OCI-LY1 (cell line): ENCODE results near the gene GTF2H4.

Experiments used
- H2AFZ ChIP-seq: fragments of 200-600 bp; sonication (generic), shearing (Covaris generic); 2 replicates; pipeline ENCODE4 v1.6.0; 2014; ENCODE audit warnings: antibody characterized with exemption, mild to moderate bottlenecking, low read length
- H3F3A ChIP-seq: fragments of 200-600 bp; sonication (generic), shearing (Covaris generic); 2 replicates; pipeline ENCODE4 v1.6.0; 2014; ENCODE audit warnings: mild to moderate bottlenecking, antibody characterized with exemption, low read length, moderate library complexity; ENCODE audit not compliant: insufficient read depth
- H3K27ac ChIP-seq: fragments of 200-600 bp; sonication (generic); 2 replicates; pipeline ENCODE4 v1.5.1; 2014; ENCODE audit warnings: low read length, mixed run types, mild to moderate bottlenecking, low read depth; ENCODE audit not compliant: poor library complexity, severe bottlenecking
- H3K27me3 ChIP-seq: fragments of 200-600 bp; sonication (generic); 2 replicates; pipeline ENCODE4 v1.6.0; 2014; ENCODE audit warnings: antibody characterized with exemption, mild to moderate bottlenecking, low read length, moderate library complexity; ENCODE audit not compliant: insufficient read depth
- H3K36me3 ChIP-seq: fragments of 200-600 bp; sonication (generic); 2 replicates; pipeline ENCODE4 v1.6.1; 2014; ENCODE audit warnings: mild to moderate bottlenecking, antibody characterized with exemption, low read length, moderate library complexity, mixed read lengths; ENCODE audit not compliant: insufficient read depth
- H3K4me1 ChIP-seq: fragments of 200-600 bp; sonication (generic); 2 replicates; pipeline ENCODE4 v1.5.1; 2014; ENCODE audit warnings: mild to moderate bottlenecking, low read length, moderate library complexity; ENCODE audit not compliant: insufficient read depth, severe bottlenecking
- H3K4me2 ChIP-seq: fragments of 200-600 bp; sonication (generic), shearing (Covaris generic); 2 replicates; pipeline ENCODE4 v1.6.1; 2014; ENCODE audit warnings: low read length
- H3K4me3 ChIP-seq: fragments of 200-600 bp; sonication (generic); 2 replicates; pipeline ENCODE4 v1.5.1; 2014; ENCODE audit warnings: low read length, low read depth, mild to moderate bottlenecking, mixed read lengths; ENCODE audit not compliant: poor library complexity, severe bottlenecking
- H3K79me2 ChIP-seq: fragments of 200-600 bp; shearing (Covaris generic); 2 replicates; pipeline ENCODE4 v1.6.1; 2016; ENCODE audit warnings: mixed run types, low read length, mixed read lengths; ENCODE audit not compliant: insufficient read depth
- H3K9ac ChIP-seq: fragments of 200-600 bp; sonication (generic), shearing (Covaris generic); 2 replicates; pipeline ENCODE4 v1.6.1; 2014; ENCODE audit warnings: mild to moderate bottlenecking, low read length, mixed read lengths
- H3K9me2 ChIP-seq: fragments of 200-600 bp; sonication (generic), shearing (Covaris generic); 2 replicates; pipeline ENCODE4 v1.6.1; 2014; ENCODE audit warnings: low read depth, mild to moderate bottlenecking, low read length, mixed read lengths
- H3K9me3 ChIP-seq: fragments of 200-600 bp; shearing (Covaris generic); 2 replicates; pipeline ENCODE4 v1.6.1; 2014; ENCODE audit warnings: low read length, mixed read lengths
- H4K20me1 ChIP-seq: fragments of 200-600 bp; sonication (generic), shearing (Covaris generic); 2 replicates; pipeline ENCODE4 v1.6.0; 2016; ENCODE audit warnings: mild to moderate bottlenecking, low read length; ENCODE audit not compliant: insufficient read depth
- CTCF ChIP-seq: fragments of 200-600 bp; sonication (generic), shearing (Covaris generic); IDR thresholded peaks from 2 replicates; pipeline ENCODE4 v1.5.1; 2017; ENCODE audit warnings: mild to moderate bottlenecking, antibody characterized with exemption, low read length, moderate library complexity, mixed read lengths
- EZH2 ChIP-seq: fragments of 200-600 bp; sonication (generic), shearing (Covaris generic); IDR thresholded peaks from 2 replicates; pipeline ENCODE4 v1.8.0; 2017; ENCODE audit warnings: borderline replicate concordance, mixed run types, mild to moderate bottlenecking, antibody characterized with exemption, low read length, moderate library complexity, mixed read lengths

GTF2H4 gene

DNA sequence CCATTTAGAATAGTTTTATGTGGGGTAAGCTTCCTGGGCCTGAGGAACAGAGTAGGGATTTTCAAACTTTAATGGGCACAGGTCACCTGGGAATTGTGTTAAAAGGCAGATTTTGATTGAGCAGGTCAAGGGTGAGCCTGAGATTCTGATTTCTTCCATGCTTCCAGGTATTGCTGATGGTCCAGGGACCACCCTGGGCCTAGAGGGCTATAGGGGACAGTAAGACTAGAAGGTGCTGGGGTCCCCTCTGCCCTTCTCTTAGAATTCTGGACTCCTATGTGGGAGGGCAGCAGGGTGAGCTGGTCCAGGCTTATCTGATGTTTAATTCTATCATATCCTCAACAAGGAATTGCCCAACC lies 21.1 kb upstream of the GTF2H4 start:
- no peak for TF ChIP-seq CTCF
- no peak for TF ChIP-seq EZH2
- peaks cover 12% of the 10 kb centered on the region; the same call in 1 of the 2 replicates for H3K27me3 ChIP-seq
- no peak overlapping the region for H3K27ac ChIP-seq
- H4K20me1 ChIP-seq = no peaks in the 10 kb centered on the region
- no peaks in the 10 kb centered on the region for H3K9me2 ChIP-seq
- no peaks in the 10 kb centered on the region for H3K9me3 ChIP-seq
- H3K36me3 ChIP-seq = no peaks in the 10 kb centered on the region
- H2AFZ ChIP-seq = no peak overlapping the region
- H3K4me1 ChIP-seq = peaks cover 39% of the 10 kb centered on the region
- no peak overlapping the region for H3K9ac ChIP-seq
- H3K4me3 ChIP-seq = no peak overlapping the region
- no peaks in the 10 kb centered on the region for H3K79me2 ChIP-seq
- H3F3A ChIP-seq = no peaks in the 10 kb centered on the region
- no peak overlapping the region for H3K4me2 ChIP-seq

DNA sequence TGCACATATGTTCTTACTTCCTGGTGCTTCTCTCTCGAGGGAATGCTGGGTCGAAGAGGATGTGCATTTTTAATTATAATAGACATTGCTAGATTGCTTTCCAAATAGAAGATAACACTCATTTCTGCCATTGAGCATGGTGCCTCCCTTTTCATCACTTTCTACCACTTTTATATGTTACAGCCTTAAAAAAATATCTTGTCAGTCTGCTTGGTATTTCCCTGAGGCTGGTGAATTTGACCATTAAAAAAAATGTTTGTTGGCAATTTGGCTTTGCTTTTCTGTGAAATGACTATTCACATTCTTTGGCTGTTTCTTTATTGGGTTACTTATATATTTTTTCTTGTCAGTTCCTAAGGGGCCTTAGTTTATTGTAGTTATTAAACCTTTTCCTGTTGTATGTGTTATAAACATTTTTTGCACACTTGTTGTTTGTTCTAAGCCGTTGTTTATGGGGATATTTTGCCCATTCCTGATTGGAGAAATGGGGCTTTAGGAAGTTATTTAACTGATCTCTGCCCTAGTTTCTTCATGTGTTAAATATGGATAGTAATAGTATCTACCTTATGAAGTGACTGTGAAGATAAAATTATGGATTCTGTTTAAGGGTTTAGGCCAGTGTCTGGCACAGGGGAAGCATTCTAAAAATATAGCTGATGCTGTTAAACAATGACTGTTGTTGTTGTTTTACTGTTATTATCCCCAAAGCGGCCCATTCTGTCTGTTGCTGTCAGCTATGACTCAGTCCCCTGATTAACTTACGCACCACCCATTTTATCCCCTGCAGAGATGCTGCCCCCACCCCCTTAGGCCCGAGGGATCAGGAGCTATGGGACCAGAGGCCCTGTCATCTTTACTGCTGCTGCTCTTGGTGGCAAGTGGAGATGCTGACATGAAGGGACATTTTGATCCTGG lies 19.8 kb upstream of the GTF2H4 start:
- TF ChIP-seq EZH2 (no peak), CTCF (no peak)
- Histone ChIP-seq H3K9me3 (no peaks in the 10 kb centered on the region), H3K9me2 (no peaks in the 10 kb centered on the region), H3K4me1 (peaks cover 27% of the 10 kb centered on the region), H3K36me3 (no peaks in the 10 kb centered on the region), H3K79me2 (no peaks in the 10 kb centered on the region), H2AFZ (no peak overlapping the region), H3K27ac (no peak overlapping the region), H3K9ac (no peak overlapping the region), H3F3A (no peaks in the 10 kb centered on the region), H4K20me1 (no peaks in the 10 kb centered on the region), H3K4me2 (no peak overlapping the region), H3K4me3 (no peak overlapping the region), H3K27me3 (peaks cover 12% of the 10 kb centered on the region; the same call in 1 of the 2 replicates)

DNA sequence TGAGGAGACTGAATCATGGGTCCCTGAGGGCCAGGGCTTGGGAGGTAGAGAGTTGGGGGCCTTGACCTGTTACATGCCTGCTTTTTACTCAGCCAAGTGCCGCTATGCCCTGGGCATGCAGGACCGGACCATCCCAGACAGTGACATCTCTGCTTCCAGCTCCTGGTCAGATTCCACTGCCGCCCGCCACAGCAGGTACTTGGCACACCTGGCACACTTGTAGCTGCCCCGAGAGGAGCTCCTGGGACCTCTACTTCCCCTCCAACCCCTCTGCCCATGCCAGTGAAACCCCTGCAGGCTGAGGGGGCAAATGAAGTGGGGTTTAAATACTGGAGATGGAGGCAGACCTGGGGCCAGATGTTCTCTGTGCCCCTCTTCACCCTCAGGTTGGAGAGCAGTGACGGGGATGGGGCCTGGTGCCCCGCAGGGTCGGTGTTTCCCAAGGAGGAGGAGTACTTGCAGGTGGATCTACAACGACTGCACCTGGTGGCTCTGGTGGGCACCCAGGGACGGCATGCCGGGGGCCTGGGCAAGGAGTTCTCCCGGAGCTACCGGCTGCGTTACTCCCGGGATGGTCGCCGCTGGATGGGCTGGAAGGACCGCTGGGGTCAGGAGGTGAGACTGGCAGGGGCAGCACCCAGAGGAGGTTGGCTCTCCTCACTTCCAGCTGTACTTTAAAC lies 19.1 kb upstream of the GTF2H4 start:
- Histone ChIP-seq H3K79me2 (no peaks in the 10 kb centered on the region), H3K4me2 (no peak overlapping the region), H4K20me1 (no peaks in the 10 kb centered on the region), H3K9me3 (no peaks in the 10 kb centered on the region), H3K36me3 (no peaks in the 10 kb centered on the region), H3K9ac (no peak overlapping the region), H3K4me1 (peaks cover 19% of the 10 kb centered on the region), H3K27me3 (peaks cover 12% of the 10 kb centered on the region; the same call in 1 of the 2 replicates), H2AFZ (no peak overlapping the region), H3K9me2 (no peaks in the 10 kb centered on the region), H3K4me3 (no peak overlapping the region), H3F3A (no peaks in the 10 kb centered on the region), H3K27ac (no peak overlapping the region)
- TF ChIP-seq EZH2 = no peak
- no peak for TF ChIP-seq CTCF
